ENCODE results near the gene HLA-DPA1.

The HLA-DPA1 gene

DNA sequence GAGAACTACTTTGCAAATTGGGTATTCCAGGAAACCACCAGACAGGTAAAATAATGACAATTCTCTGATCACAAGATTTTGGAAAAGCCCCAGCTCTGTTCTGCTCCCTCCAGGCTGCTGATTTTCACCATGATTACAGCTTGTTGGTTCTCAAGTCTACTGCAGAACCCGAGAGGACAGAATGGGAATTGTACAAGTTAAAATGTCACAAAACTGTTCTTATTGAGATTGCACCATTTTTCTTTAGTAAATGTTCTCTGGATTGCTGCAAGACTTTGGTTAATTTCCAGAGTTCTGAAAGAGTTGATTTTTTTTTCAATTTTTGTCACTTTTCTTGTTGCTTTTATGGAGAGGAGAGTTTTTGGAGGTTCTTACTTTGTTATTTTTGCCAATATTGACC lies 36.9 kb downstream of the HLA-DPA1 start:
- Histone ChIP-seq H3K9me3 (ENCODE audit: insufficient read depth, low read length) (no peaks in the 10 kb centered on the region), H3K27me3 (ENCODE audit: insufficient read depth, insufficient read length) (no peaks in the 10 kb centered on the region), H3K9ac (ENCODE audit: insufficient read length, low read depth) (no peak overlapping the region), H3K4me1 (ENCODE audit: insufficient read depth, insufficient read length) (no peaks in the 10 kb centered on the region), H3K4me3 (ENCODE audit: insufficient read length, low read depth) (no peak overlapping the region), H3K36me3 (ENCODE audit: insufficient read depth, insufficient read length, low read length) (no peaks in the 10 kb centered on the region)
- no peak for TF ChIP-seq SUZ12 (IDR thresholded peaks at IDR 0.05; ENCODE audit: extremely low read depth, insufficient read depth, insufficient read length)
- TF ChIP-seq ZNF274 (IDR thresholded peaks at IDR 0.05; ENCODE audit: low read depth, low read length): no peak
- no peak for TF ChIP-seq YY1 (IDR thresholded peaks at IDR 0.05; ENCODE audit: insufficient read depth, insufficient read length)
- no peak for DNase-seq (ENCODE audit: low read depth, low spot score)

GRCh38 chr6:33034554-33034953 lies 38.9 kb downstream of the HLA-DPA1 start:
- H3K4me3 ChIP-seq (ENCODE audit: insufficient read length, low read depth): no peak overlapping the region

GRCh38 chr6:33030245-33030644 lies 43.2 kb downstream of the HLA-DPA1 start:
- H3K4me3 ChIP-seq (ENCODE audit: insufficient read length, low read depth): no peak overlapping the region
- no peak for DNase-seq (ENCODE audit: low read depth, low spot score)
- H3K4me1 ChIP-seq (ENCODE audit: insufficient read depth, insufficient read length): no peaks in the 10 kb centered on the region
- no peak for TF ChIP-seq YY1 (IDR thresholded peaks at IDR 0.05; ENCODE audit: insufficient read depth, insufficient read length)
- no peak for TF ChIP-seq SUZ12 (IDR thresholded peaks at IDR 0.05; ENCODE audit: extremely low read depth, insufficient read depth, insufficient read length)
- TF ChIP-seq ZNF274 (IDR thresholded peaks at IDR 0.05; ENCODE audit: low read depth, low read length): no peak
- H3K9me3 ChIP-seq (ENCODE audit: insufficient read depth, low read length): no peaks in the 10 kb centered on the region
- H3K36me3 ChIP-seq (ENCODE audit: insufficient read depth, insufficient read length, low read length): no peaks in the 10 kb centered on the region
- H3K27me3 ChIP-seq (ENCODE audit: insufficient read depth, insufficient read length): no peaks in the 10 kb centered on the region
- H3K9ac ChIP-seq (ENCODE audit: insufficient read length, low read depth): no peak overlapping the region

More at GRCh38 chr6:33034554-33034953, 38.9 kb downstream of the HLA-DPA1 start:
- no peak overlapping the region for H3K9ac ChIP-seq (ENCODE audit: insufficient read length, low read depth)
- H3K4me1 ChIP-seq (ENCODE audit: insufficient read depth, insufficient read length): no peaks in the 10 kb centered on the region
- TF ChIP-seq YY1 (IDR thresholded peaks at IDR 0.05; ENCODE audit: insufficient read depth, insufficient read length) (no peak), SUZ12 (IDR thresholded peaks at IDR 0.05; ENCODE audit: extremely low read depth, insufficient read depth, insufficient read length) (no peak), ZNF274 (IDR thresholded peaks at IDR 0.05; ENCODE audit: low read depth, low read length) (no peak)
- no peaks in the 10 kb centered on the region for H3K36me3 ChIP-seq (ENCODE audit: insufficient read depth, insufficient read length, low read length)
- H3K27me3 ChIP-seq (ENCODE audit: insufficient read depth, insufficient read length): no peaks in the 10 kb centered on the region
- no peaks in the 10 kb centered on the region for H3K9me3 ChIP-seq (ENCODE audit: insufficient read depth, low read length)
- no peak for DNase-seq (ENCODE audit: low read depth, low spot score)

- DNase-seq (ENCODE audit: low read depth, low spot score): no peak
- no peaks in the 10 kb centered on the region for H3K27me3 ChIP-seq (ENCODE audit: insufficient read depth, insufficient read length)
- H3K9ac ChIP-seq (ENCODE audit: insufficient read length, low read depth): no peak overlapping the region
- no peak overlapping the region for H3K4me3 ChIP-seq (ENCODE audit: insufficient read length, low read depth)
- TF ChIP-seq ZNF274 (IDR thresholded peaks at IDR 0.05; ENCODE audit: low read depth, low read length) (no peak), SUZ12 (IDR thresholded peaks at IDR 0.05; ENCODE audit: extremely low read depth, insufficient read depth, insufficient read length) (no peak), YY1 (IDR thresholded peaks at IDR 0.05; ENCODE audit: insufficient read depth, insufficient read length) (no peak)
- H3K36me3 ChIP-seq (ENCODE audit: insufficient read depth, insufficient read length, low read length): no peaks in the 10 kb centered on the region
- no peaks in the 10 kb centered on the region for H3K9me3 ChIP-seq (ENCODE audit: insufficient read depth, low read length)
- H3K4me1 ChIP-seq (ENCODE audit: insufficient read depth, insufficient read length): no peaks in the 10 kb centered on the region
Observed at GRCh38 chr6:33029328-33030184, 43.9 kb downstream of the HLA-DPA1 start.

DNA sequence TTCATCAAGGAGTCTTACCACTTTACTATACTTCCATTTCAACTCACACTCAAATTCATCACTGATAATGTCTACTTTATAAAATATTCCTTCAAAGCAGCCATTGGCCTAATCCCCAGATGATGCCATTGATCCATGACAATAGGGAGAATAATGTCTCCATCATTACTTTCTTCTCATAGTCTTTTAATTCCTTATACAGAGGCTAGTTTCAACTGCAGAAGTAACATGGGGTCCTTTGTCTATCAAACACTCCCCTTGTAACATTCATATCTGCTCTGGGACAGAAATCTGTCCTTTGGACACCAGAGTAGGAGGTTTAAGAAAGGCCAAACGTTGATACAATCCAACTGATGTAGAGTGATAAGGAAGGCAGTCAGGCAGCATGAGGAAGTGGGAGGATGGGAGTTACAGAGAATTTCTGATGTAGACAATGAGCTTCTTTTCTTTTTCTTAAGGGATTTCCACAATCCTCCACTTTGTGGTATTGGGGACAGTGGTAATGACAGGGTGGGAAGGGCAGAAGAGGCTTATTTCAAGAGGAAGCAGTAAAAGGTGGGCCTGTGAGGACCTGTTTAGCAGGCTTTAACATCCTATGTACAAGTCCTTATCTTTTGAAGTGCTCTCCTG lies 45.1 kb downstream of the HLA-DPA1 start:
- Histone ChIP-seq H3K4me1 (ENCODE audit: insufficient read depth, insufficient read length) (no peaks in the 10 kb centered on the region), H3K36me3 (ENCODE audit: insufficient read depth, insufficient read length, low read length) (no peaks in the 10 kb centered on the region), H3K4me3 (ENCODE audit: insufficient read length, low read depth) (no peak overlapping the region), H3K9ac (ENCODE audit: insufficient read length, low read depth) (no peak overlapping the region), H3K9me3 (ENCODE audit: insufficient read depth, low read length) (no peaks in the 10 kb centered on the region), H3K27me3 (ENCODE audit: insufficient read depth, insufficient read length) (no peaks in the 10 kb centered on the region)
- DNase-seq (ENCODE audit: low read depth, low spot score): no peak
- TF ChIP-seq ZNF274 (IDR thresholded peaks at IDR 0.05; ENCODE audit: low read depth, low read length) (no peak), SUZ12 (IDR thresholded peaks at IDR 0.05; ENCODE audit: extremely low read depth, insufficient read depth, insufficient read length) (no peak), YY1 (IDR thresholded peaks at IDR 0.05; ENCODE audit: insufficient read depth, insufficient read length) (no peak)

DNA sequence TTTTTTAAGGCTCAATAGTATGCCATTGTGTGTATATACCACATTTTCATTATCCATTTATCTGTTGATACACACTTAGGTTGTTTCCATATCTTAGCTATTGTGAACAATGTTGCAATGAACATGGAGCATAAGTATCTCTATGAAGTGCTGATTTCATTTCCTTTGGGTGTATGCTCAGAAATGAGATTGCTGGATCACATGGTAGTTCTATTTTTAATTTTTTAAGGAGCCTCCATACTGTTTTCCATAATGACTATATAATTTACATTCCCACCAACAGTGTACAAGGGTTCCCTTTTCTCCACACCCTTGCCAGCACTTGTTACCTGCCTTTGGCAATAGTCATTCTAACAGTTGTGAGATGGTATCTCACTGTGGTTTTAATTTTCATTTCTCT lies 48.9 kb downstream of the HLA-DPA1 start:
- TF ChIP-seq ZNF274 (IDR thresholded peaks at IDR 0.05; ENCODE audit: low read depth, low read length) (no peak), YY1 (IDR thresholded peaks at IDR 0.05; ENCODE audit: insufficient read depth, insufficient read length) (no peak), SUZ12 (IDR thresholded peaks at IDR 0.05; ENCODE audit: extremely low read depth, insufficient read depth, insufficient read length) (no peak)
- Histone ChIP-seq H3K9ac (ENCODE audit: insufficient read length, low read depth) (no peak overlapping the region), H3K4me1 (ENCODE audit: insufficient read depth, insufficient read length) (no peaks in the 10 kb centered on the region), H3K4me3 (ENCODE audit: insufficient read length, low read depth) (no peak overlapping the region), H3K27me3 (ENCODE audit: insufficient read depth, insufficient read length) (no peaks in the 10 kb centered on the region), H3K9me3 (ENCODE audit: insufficient read depth, low read length) (no peaks in the 10 kb centered on the region), H3K36me3 (ENCODE audit: insufficient read depth, insufficient read length, low read length) (no peaks in the 10 kb centered on the region)
- no peak for DNase-seq (ENCODE audit: low read depth, low spot score)

DNA sequence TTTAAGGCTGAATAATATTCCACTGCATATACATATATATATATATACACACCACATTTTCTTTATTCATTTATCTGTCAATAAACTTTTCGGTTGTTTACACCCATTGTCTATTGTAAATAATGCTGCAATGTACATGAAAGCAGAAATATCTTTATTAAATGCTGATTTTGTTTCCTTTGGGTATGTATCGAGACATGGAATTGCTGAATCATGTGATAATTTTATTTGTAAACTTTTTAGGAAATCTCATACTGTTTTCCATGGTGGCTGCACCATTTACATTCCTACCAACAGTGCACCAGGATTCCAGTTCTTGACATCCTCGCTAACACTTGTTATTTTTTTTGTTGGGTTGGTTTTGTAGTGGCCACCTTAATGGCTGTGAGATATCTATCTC lies 49.9 kb downstream of the HLA-DPA1 start:
- H3K9ac ChIP-seq (ENCODE audit: insufficient read length, low read depth): no peak overlapping the region
- H3K36me3 ChIP-seq (ENCODE audit: insufficient read depth, insufficient read length, low read length): no peaks in the 10 kb centered on the region
- TF ChIP-seq YY1 (IDR thresholded peaks at IDR 0.05; ENCODE audit: insufficient read depth, insufficient read length) (no peak), ZNF274 (IDR thresholded peaks at IDR 0.05; ENCODE audit: low read depth, low read length) (no peak), SUZ12 (IDR thresholded peaks at IDR 0.05; ENCODE audit: extremely low read depth, insufficient read depth, insufficient read length) (no peak)
- no peaks in the 10 kb centered on the region for H3K4me1 ChIP-seq (ENCODE audit: insufficient read depth, insufficient read length)
- no peak for DNase-seq (ENCODE audit: low read depth, low spot score)
- H3K9me3 ChIP-seq (ENCODE audit: insufficient read depth, low read length): no peaks in the 10 kb centered on the region
- H3K27me3 ChIP-seq (ENCODE audit: insufficient read depth, insufficient read length): no peaks in the 10 kb centered on the region
- no peak overlapping the region for H3K4me3 ChIP-seq (ENCODE audit: insufficient read length, low read depth)

All from NT2/D1 (cell line).